ENCODE measurements around the gene BEX4.

Gene BEX4

GRCh38 chrX:103249805-103250204 lies 34.9 kb downstream of the BEX4 start:
- peaks cover 17% of the 10 kb centered on the region for H3K36me3 Mint-ChIP-seq (ENCODE audit: low read depth)
- no peak overlapping the region for H3K4me3 Mint-ChIP-seq
- no peak overlapping the region for H3K27ac Mint-ChIP-seq
- no peak for TF ChIP-seq CTCF (IDR thresholded peaks at IDR 0.05; ENCODE audit: unreplicated experiment in 3 of 3)
- no peaks in the 10 kb centered on the region for H3K27me3 Mint-ChIP-seq (ENCODE audit: low read depth)
- H3K4me1 Mint-ChIP-seq: peaks cover 19% of the 10 kb centered on the region
- H3K9me3 Mint-ChIP-seq: no peaks in the 10 kb centered on the region

- H3K9me3 Mint-ChIP-seq: no peaks in the 10 kb centered on the region
- H3K4me3 Mint-ChIP-seq: no peak overlapping the region
- no peak overlapping the region for H3K27ac Mint-ChIP-seq
- H3K36me3 Mint-ChIP-seq (ENCODE audit: low read depth): peaks cover 17% of the 10 kb centered on the region
- no peaks in the 10 kb centered on the region for H3K27me3 Mint-ChIP-seq (ENCODE audit: low read depth)
- peaks cover 19% of the 10 kb centered on the region for H3K4me1 Mint-ChIP-seq
- TF ChIP-seq CTCF (IDR thresholded peaks at IDR 0.05; ENCODE audit: unreplicated experiment in 3 of 3): no peak
Observed at GRCh38 chrX:103250977-103251376, 36.1 kb downstream of the BEX4 start.

- H3K4me3 Mint-ChIP-seq: peak overlapping the region; percentile 91 to 97 (median 96)
- H3K27ac Mint-ChIP-seq: peak overlapping the region; percentile 97 to 99 (median 99)
- H3K36me3 Mint-ChIP-seq (ENCODE audit: low read depth): peaks cover 17% of the 10 kb centered on the region
- TF ChIP-seq CTCF (IDR thresholded peaks at IDR 0.05; ENCODE audit: unreplicated experiment in 3 of 3): no peak
- H3K4me1 Mint-ChIP-seq: peaks cover 19% of the 10 kb centered on the region
- H3K9me3 Mint-ChIP-seq: no peaks in the 10 kb centered on the region
- H3K27me3 Mint-ChIP-seq (ENCODE audit: low read depth): no peaks in the 10 kb centered on the region
Observed at GRCh38 chrX:103253608-103254007, 38.7 kb downstream of the BEX4 start.

GRCh38 chrX:103254171-103254824 lies 39.4 kb downstream of the BEX4 start:
- H3K27me3 Mint-ChIP-seq (ENCODE audit: low read depth): no peaks in the 10 kb centered on the region
- H3K4me1 Mint-ChIP-seq: peaks cover 19% of the 10 kb centered on the region
- peak overlapping the region; percentile 97 to 99 (median 99) for H3K27ac Mint-ChIP-seq
- H3K9me3 Mint-ChIP-seq: no peaks in the 10 kb centered on the region
- no peak for TF ChIP-seq CTCF (IDR thresholded peaks at IDR 0.05; ENCODE audit: unreplicated experiment in 3 of 3)
- H3K36me3 Mint-ChIP-seq (ENCODE audit: low read depth): peaks cover 17% of the 10 kb centered on the region
- H3K4me3 Mint-ChIP-seq: peak overlapping the region; percentile 91 to 97 (median 96)

DNA sequence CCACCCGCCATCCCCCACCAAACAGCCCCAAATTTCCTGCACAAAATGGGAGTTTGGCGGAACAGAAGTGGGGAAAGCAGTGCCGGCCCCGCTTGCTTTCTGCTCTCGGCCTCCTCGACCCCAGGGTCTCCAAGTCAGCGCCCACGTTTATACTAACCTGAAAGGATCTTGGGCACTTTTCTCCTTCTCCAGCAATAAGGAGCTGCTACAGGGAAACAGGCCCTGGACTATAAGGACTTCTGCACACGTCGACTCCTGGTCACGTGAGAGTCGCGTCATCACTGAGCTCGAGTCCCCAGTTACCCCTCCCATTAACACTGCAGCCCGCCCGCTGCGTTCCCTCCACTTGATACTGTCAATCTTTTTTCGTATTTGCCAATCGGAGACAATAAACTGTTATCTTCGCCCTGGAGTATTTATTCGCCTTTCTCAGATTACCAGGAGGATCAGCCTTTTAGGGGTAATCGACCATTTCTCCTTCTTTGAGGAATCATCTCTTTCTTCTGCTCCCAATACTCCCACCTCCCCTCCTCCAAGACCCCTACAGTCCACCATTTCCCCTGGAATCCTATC lies 40.1 kb downstream of the BEX4 start, which contains the start of gene TCEAL8:
Gene TCEAL8, minus strand, starts transcription at position 235 of the 573 bp plus-strand sequence. CDS start 1,176 bp downstream, outside the sequence.
- Mint-ChIP-seq H3K4me1 (peaks cover 19% of the 10 kb centered on the region), H3K36me3 (ENCODE audit: low read depth) (peaks cover 17% of the 10 kb centered on the region), H3K27me3 (ENCODE audit: low read depth) (no peaks in the 10 kb centered on the region), H3K4me3 (peak within 1 kb of the TSS; percentile 91 to 97 (median 96)), H3K27ac (peak within 1 kb of the TSS; percentile 97 to 99 (median 99)), H3K9me3 (no peaks in the 10 kb centered on the region)
- no peak for TF ChIP-seq CTCF (IDR thresholded peaks at IDR 0.05; ENCODE audit: unreplicated experiment in 3 of 3)
